Spinal cord (tissue), 10 donors: ENCODE measurements around the gene OR10G3. TPM values are rescaled to one million over a fixed set of nuclear protein-coding genes. Genes with fewer than 3 reads are reported as not detected.
"Not testable (repeated sequence)": the region's sequence is repeated elsewhere in the genome, so short reads cannot be mapped to it uniquely, and the experiment has no call there.

Experiments
- DNase-seq, 6 donors: peaks; one replicate each; pipeline versions ENCODE4 v3.0.0 to v3.0.0-alpha.2; 2013 to 2015; ENCODE audit warnings: low spot score in 6 of 6, low read depth in 4 of 6
- H3K27ac ChIP-seq: one replicate; pipeline ENCODE4 v1.5.1; 2013; ENCODE audit warnings: low read depth, low read length, control low read depth
- H3K27me3 ChIP-seq: one replicate; pipeline ENCODE4 v1.6.1; 2013; ENCODE audit warnings: low read length; ENCODE audit not compliant: control insufficient read depth, insufficient read depth
- H3K36me3 ChIP-seq: one replicate; pipeline ENCODE4 v1.6.1; 2013; ENCODE audit warnings: low read length; ENCODE audit not compliant: control insufficient read depth, insufficient read depth
- H3K4me1 ChIP-seq: one replicate; pipeline ENCODE4 v1.6.1; 2013; ENCODE audit warnings: low read length; ENCODE audit not compliant: control insufficient read depth, insufficient read depth
- H3K4me3 ChIP-seq: one replicate; pipeline ENCODE4 v1.5.1; 2013; ENCODE audit warnings: low read depth, low read length, control low read depth
- H3K9me3 ChIP-seq: one replicate; pipeline ENCODE4 v1.6.1; 2013; ENCODE audit warnings: low read length; ENCODE audit not compliant: control insufficient read depth, insufficient read depth
- WGBS: methylation state at CpG from one replicate; pipeline ENCODE4 v1.1.5; 2013; ENCODE audit warnings: missing lambda C conversion rate; ENCODE audit not compliant: insufficient coverage; 5-methylcytosine and 5-hydroxymethylcytosine counted together
- long read RNA-seq, 4 donors: transcript quantifications; one replicate each; lab custom pipeline, GENCODE V29; 2026
- polyA plus RNA-seq, 2 donors: library from polyadenylated mRNA; unstranded; fragments of 120-200 nt; gene quantifications; one replicate each; pipeline ENCODE4 v1.2.1, GENCODE V29; 2013; ENCODE audit not compliant: insufficient read length in 2 of 2
- total RNA-seq, 2 donors: library from RNA; depleted of rRNA in 1 of 2; stranded (reverse); fragments of 120-200 nt in 1 of 2; fragments of >200 nt in 1 of 2; gene quantifications; one replicate each; pipeline versions ENCODE4 v1.2.3 to v1.2.4, GENCODE V29; 2013 to 2014
- donor health status: healthy.

The OR10G3 gene, protein sequence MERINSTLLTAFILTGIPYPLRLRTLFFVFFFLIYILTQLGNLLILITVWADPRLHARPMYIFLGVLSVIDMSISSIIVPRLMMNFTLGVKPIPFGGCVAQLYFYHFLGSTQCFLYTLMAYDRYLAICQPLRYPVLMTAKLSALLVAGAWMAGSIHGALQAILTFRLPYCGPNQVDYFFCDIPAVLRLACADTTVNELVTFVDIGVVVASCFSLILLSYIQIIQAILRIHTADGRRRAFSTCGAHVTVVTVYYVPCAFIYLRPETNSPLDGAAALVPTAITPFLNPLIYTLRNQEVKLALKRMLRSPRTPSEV
- not detected for total RNA-seq
- not detected for polyA plus RNA-seq
- long read RNA-seq, donor 1 = 0 reads
- long read RNA-seq, donor 2 = 0 reads
- long read RNA-seq, donor 3 = 0 reads
- long read RNA-seq, donor 4 = 0 reads

GRCh38 chr14:21579976-21580375 is at the start of gene OR10G3:
TSS of gene OR10G3 (minus strand) at chr14:21580076. CDS start at chr14:21570744, 9,332 bp downstream.
- WGBS = 80% methylated on average over 2 of the region's 2 CpGs
- Histone ChIP-seq H3K36me3 (no peaks in the 10 kb centered on the region), H3K9me3 (no peaks in the 10 kb centered on the region), H3K4me3 (no peak within 1 kb of the TSS), H3K4me1 (no peaks in the 10 kb centered on the region), H3K27ac (no peak within 1 kb of the TSS), H3K27me3 (no peaks in the 10 kb centered on the region)
- no peak for DNase-seq

DNA sequence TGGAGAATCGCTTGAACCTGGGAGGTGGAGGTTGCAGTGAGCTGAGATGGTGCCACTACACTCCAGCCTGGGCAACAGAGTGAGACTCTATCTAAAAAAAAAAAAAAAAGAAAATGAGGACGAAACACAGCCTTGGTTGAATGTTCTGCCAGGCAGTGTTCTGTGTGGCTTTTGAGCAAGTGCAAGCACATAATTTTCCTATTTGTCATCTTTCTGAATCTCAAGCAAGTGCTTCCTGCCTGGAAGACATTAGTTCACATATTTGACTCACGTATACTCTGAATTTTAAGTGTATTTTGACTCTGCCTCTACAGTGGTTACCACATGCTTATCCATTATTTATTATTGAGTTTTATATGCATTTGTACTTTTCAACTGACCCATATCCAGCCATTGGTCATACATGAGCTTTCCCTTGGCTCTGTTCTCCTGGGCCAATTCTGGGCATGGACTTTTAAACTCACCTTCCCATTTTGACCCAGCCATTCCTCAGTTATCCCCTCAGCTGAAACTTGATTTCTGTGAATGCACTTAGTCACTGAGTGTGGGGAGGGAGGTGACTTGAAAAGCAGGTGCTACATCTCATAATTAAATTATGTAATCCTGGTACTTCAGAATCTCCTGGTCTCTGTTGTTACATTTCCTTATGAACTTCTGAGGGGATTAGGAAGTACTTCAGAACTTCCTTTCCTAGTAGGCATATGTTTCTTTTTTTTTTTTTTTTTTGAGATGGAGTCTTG is 46.8 kb upstream of the OR10G3 start:
- DNase-seq = no peak
- no peaks in the 10 kb centered on the region for H3K27me3 ChIP-seq
- no peaks in the 10 kb centered on the region for H3K9me3 ChIP-seq
- H3K36me3 ChIP-seq = no peaks in the 10 kb centered on the region
- no peak overlapping the region for H3K4me3 ChIP-seq
- H3K4me1 ChIP-seq = no peaks in the 10 kb centered on the region
- H3K27ac ChIP-seq = no peak overlapping the region
- WGBS = no CpG with 5 or more reads among the region's 3 CpGs

GRCh38 chr14:21617614-21618013 is 37.7 kb upstream of the OR10G3 start:
- no peaks in the 10 kb centered on the region for H3K9me3 ChIP-seq
- no peak overlapping the region for H3K27ac ChIP-seq
- DNase-seq = no peak
- no peaks in the 10 kb centered on the region for H3K36me3 ChIP-seq
- WGBS = 86% methylated on average over 5 of the region's 8 CpGs
- H3K27me3 ChIP-seq = no peaks in the 10 kb centered on the region
- no peak overlapping the region for H3K4me3 ChIP-seq
- H3K4me1 ChIP-seq = no peaks in the 10 kb centered on the region

DNA sequence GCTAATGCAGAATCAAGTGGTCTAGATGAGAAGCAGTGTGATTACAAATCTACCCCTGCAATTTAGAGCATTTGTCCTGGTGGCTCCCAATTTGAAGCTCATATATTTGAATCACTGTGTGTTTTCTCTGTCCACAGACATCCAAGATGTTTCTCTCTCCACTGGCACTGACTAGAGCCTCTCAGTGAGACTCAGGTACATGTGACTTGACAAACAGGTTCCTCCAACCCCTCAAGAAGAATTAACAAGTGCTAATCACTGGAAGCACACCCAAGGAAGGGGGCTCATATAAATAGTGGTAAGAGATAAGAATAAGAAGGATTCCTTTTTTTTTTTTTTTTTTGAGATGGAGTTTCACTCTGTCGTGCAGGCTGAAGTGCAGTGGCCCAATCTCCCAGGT is 34.4 kb upstream of the OR10G3 start:
- WGBS = 33% methylated on average over 1 of the region's 1 CpG
- H3K4me1 ChIP-seq = no peaks in the 10 kb centered on the region
- no peak for DNase-seq

DNA sequence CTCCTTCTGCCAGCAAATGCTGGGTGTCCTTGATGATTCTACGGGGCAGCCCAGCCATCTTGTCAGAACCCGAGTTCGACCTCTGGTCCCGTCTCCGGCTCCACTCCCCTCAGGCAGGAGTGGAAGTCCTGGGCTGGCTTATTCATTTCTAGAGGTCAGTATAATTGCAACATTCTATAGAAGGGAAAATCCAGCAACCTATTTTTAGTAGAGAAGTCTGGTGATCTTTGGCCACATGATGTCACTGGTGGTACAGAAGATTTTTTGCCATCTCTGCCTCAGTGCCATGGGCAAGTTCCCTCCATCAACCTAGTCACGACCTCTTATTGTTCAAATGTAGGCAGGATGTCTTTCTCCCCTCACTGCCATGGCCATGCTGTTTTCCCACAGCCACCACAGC is 32.4 kb upstream of the OR10G3 start:
- Histone ChIP-seq H3K9me3 (no peaks in the 10 kb centered on the region), H3K4me1 (no peaks in the 10 kb centered on the region), H3K27me3 (no peaks in the 10 kb centered on the region), H3K27ac (no peak overlapping the region), H3K4me3 (no peak overlapping the region), H3K36me3 (no peaks in the 10 kb centered on the region)
- no peak for DNase-seq
- WGBS = 94% methylated on average over 5 of the region's 6 CpGs

More for the DNA sequence above, 34.4 kb upstream of the OR10G3 start:
- no peaks in the 10 kb centered on the region for H3K9me3 ChIP-seq
- H3K4me3 ChIP-seq = no peak overlapping the region
- no peak overlapping the region for H3K27ac ChIP-seq
- no peaks in the 10 kb centered on the region for H3K27me3 ChIP-seq
- no peaks in the 10 kb centered on the region for H3K36me3 ChIP-seq

- not testable (repeated sequence) for H3K4me1 ChIP-seq, H3K36me3 ChIP-seq, DNase-seq, H3K27me3 ChIP-seq, H3K4me3 ChIP-seq, H3K9me3 ChIP-seq, H3K27ac ChIP-seq
- 88% methylated on average over 3 of the region's 8 CpGs for WGBS
Observed at GRCh38 chr14:21602181-21602580, 22.3 kb upstream of the OR10G3 start.

DNA sequence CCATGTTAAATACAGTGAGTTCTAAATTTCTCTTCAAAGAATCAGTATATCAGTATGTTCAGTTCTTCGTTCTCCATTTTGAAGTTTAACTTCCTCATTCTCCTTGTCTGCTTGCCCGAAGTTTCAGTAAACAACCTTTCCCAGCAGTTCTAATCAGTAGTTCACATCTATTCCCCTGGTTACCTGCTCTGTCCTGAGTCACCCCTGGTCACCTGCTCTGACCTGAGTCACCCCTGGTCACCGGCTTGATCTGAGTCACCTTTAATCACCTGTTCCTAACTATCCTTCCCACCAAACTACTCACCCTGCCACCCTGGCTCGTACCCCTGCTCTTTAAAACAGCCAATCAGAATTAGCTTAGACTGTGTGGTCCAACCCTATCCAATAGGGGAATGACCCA is 9.4 kb upstream of the OR10G3 start:
- Histone ChIP-seq H3K4me1 (no peaks in the 10 kb centered on the region), H3K27me3 (no peaks in the 10 kb centered on the region), H3K36me3 (no peaks in the 10 kb centered on the region), H3K4me3 (no peak overlapping the region), H3K9me3 (peaks cover 4% of the 10 kb centered on the region), H3K27ac (no peak overlapping the region)
- no peak for DNase-seq
- WGBS = 87% methylated on average over 4 of the region's 4 CpGs

- 83% methylated on average over 6 of the region's 6 CpGs for WGBS
- no peaks in the 10 kb centered on the region for H3K27me3 ChIP-seq
Observed at GRCh38 chr14:21575661-21576060, 4.2 kb downstream of the OR10G3 start.

DNA sequence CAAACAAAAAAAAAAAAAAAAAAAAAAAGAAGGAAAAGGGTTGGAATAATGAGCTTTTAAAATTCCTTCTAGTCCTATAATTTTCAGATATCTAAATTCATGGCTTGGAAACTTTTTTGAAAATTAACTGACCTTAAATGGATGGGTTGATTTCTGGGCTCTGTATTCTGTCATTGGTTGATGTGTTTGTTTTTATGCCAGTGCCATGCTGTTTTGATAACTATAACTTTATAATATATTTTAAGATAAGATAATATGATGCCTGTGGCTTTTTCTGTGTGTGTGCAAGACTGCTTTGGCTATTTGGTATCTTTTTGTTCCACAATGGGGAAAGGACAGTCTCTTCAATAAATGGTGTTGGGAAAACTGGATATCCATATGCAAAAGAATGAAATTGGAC is 7.3 kb downstream of the OR10G3 start:
- Histone ChIP-seq H3K27me3 (no peaks in the 10 kb centered on the region), H3K36me3 (no peaks in the 10 kb centered on the region), H3K9me3 (peaks cover 5% of the 10 kb centered on the region), H3K4me1 (no peaks in the 10 kb centered on the region), H3K27ac (no peak overlapping the region), H3K4me3 (no peak overlapping the region)
- no peak for DNase-seq

More at GRCh38 chr14:21575661-21576060, 4.2 kb downstream of the OR10G3 start:
- no peak overlapping the region for H3K27ac ChIP-seq
- no peak overlapping the region for H3K4me3 ChIP-seq
- H3K4me1 ChIP-seq = no peaks in the 10 kb centered on the region
- no peak for DNase-seq
- no peaks in the 10 kb centered on the region for H3K36me3 ChIP-seq
- H3K9me3 ChIP-seq = peaks cover 5% of the 10 kb centered on the region
